ENCODE measurements around the gene ATP6V0C.

The ATP6V0C gene

GRCh38 chr16:2513405-2514332 is at the start of gene ATP6V0C:
ATP6V0C (plus strand) TSS chr16:2513952; CDS start chr16:2514104, 152 bp downstream.
- TF ChIP-seq CTCF (conservative IDR thresholded peaks at IDR 0.05; ENCODE audit: low read length) (no peak), EZH2phosphoT487 (IDR thresholded peaks at IDR 0.05; ENCODE audit: borderline replicate concordance) (no peak)
- Histone ChIP-seq H3K9me3 (ENCODE audit: insufficient read depth, low read depth, low read length) (no peaks in the 10 kb centered on the region), H3K79me2 (ENCODE audit: insufficient read depth, low read length) (peaks cover 47% of the 10 kb centered on the region)

GRCh38 chr16:2464333-2464732 is 49.4 kb upstream of the ATP6V0C start:
- H3K79me2 ChIP-seq (ENCODE audit: insufficient read depth, low read length): peaks cover 15% of the 10 kb centered on the region; the same call in 1 of the 2 replicates
- peaks cover 28% of the 10 kb centered on the region for H3K4me1 ChIP-seq (ENCODE audit: insufficient read depth, low read length, poor library complexity, severe bottlenecking)
- H3F3A ChIP-seq (ENCODE audit: low read depth): no peaks in the 10 kb centered on the region
- H3K9ac ChIP-seq (ENCODE audit: low read depth, low read length, poor library complexity, severe bottlenecking): no peak overlapping the region
- H3K9me2 ChIP-seq (replicated peaks; ENCODE audit: low read depth, low read length): no peaks in the 10 kb centered on the region
- no peak for TF ChIP-seq CTCF (conservative IDR thresholded peaks at IDR 0.05; ENCODE audit: low read length)
- no peaks in the 10 kb centered on the region for H4K20me1 ChIP-seq (ENCODE audit: insufficient read depth, low read length, poor library complexity, severe bottlenecking)
- H3K4me3 ChIP-seq (ENCODE audit: low read length, poor library complexity, severe bottlenecking): no peak overlapping the region
- no peak overlapping the region for H3K4me2 ChIP-seq (ENCODE audit: low read depth, low read length, poor library complexity, severe bottlenecking)
- no peaks in the 10 kb centered on the region for H3K36me3 ChIP-seq (ENCODE audit: insufficient read depth, low read length)
- H2AFZ ChIP-seq (ENCODE audit: low read length): no peak overlapping the region
- no peaks in the 10 kb centered on the region for H3K27me3 ChIP-seq (ENCODE audit: insufficient read depth, low read length, poor library complexity, severe bottlenecking)
- H3K9me3 ChIP-seq (ENCODE audit: insufficient read depth, low read depth, low read length): no peaks in the 10 kb centered on the region

More at GRCh38 chr16:2513405-2514332, at the start of gene ATP6V0C:
- Histone ChIP-seq H3K36me3 (ENCODE audit: insufficient read depth, low read length) (no peaks in the 10 kb centered on the region), H3K27me3 (ENCODE audit: insufficient read depth, low read length, poor library complexity, severe bottlenecking) (no peaks in the 10 kb centered on the region), H3K9me2 (replicated peaks; ENCODE audit: low read depth, low read length) (no peaks in the 10 kb centered on the region), H3F3A (ENCODE audit: low read depth) (no peaks in the 10 kb centered on the region), H3K9ac (ENCODE audit: low read depth, low read length, poor library complexity, severe bottlenecking) (peak within 1 kb of the TSS; percentile 75), H4K20me1 (ENCODE audit: insufficient read depth, low read length, poor library complexity, severe bottlenecking) (peaks cover 9% of the 10 kb centered on the region), H3K4me2 (ENCODE audit: low read depth, low read length, poor library complexity, severe bottlenecking) (peak within 1 kb of the TSS; percentile 94), H3K4me3 (ENCODE audit: low read length, poor library complexity, severe bottlenecking) (peak within 1 kb of the TSS; percentile 78), H3K4me1 (ENCODE audit: insufficient read depth, low read length, poor library complexity, severe bottlenecking) (peaks cover 12% of the 10 kb centered on the region), H2AFZ (ENCODE audit: low read length) (peak within 1 kb of the TSS; percentile 67; the same call in 1 of the 2 replicates)

GRCh38 chr16:2465653-2466415 is 47.9 kb upstream of the ATP6V0C start:
- no peak overlapping the region for H2AFZ ChIP-seq (ENCODE audit: low read length)
- no peaks in the 10 kb centered on the region for H3K9me3 ChIP-seq (ENCODE audit: insufficient read depth, low read depth, low read length)
- no peaks in the 10 kb centered on the region for H3K27me3 ChIP-seq (ENCODE audit: insufficient read depth, low read length, poor library complexity, severe bottlenecking)
- TF ChIP-seq EZH2phosphoT487 (IDR thresholded peaks at IDR 0.05; ENCODE audit: borderline replicate concordance): no peak
- TF ChIP-seq CTCF (conservative IDR thresholded peaks at IDR 0.05; ENCODE audit: low read length): peak; percentile 47
- H3K36me3 ChIP-seq (ENCODE audit: insufficient read depth, low read length): no peaks in the 10 kb centered on the region
- no peaks in the 10 kb centered on the region for H4K20me1 ChIP-seq (ENCODE audit: insufficient read depth, low read length, poor library complexity, severe bottlenecking)
- peaks cover 10% of the 10 kb centered on the region; the same call in 1 of the 2 replicates for H3K79me2 ChIP-seq (ENCODE audit: insufficient read depth, low read length)
- H3K4me2 ChIP-seq (ENCODE audit: low read depth, low read length, poor library complexity, severe bottlenecking): no peak overlapping the region
- H3K9me2 ChIP-seq (replicated peaks; ENCODE audit: low read depth, low read length): no peaks in the 10 kb centered on the region
- no peak overlapping the region for H3K9ac ChIP-seq (ENCODE audit: low read depth, low read length, poor library complexity, severe bottlenecking)
- peaks cover 39% of the 10 kb centered on the region for H3K4me1 ChIP-seq (ENCODE audit: insufficient read depth, low read length, poor library complexity, severe bottlenecking)
- no peaks in the 10 kb centered on the region for H3F3A ChIP-seq (ENCODE audit: low read depth)
- H3K4me3 ChIP-seq (ENCODE audit: low read length, poor library complexity, severe bottlenecking): no peak overlapping the region
